ENCODE data around the gene MAVS.
A peak's percentile ranks its signal among the peaks of the same experiment; 100 is the strongest.

MAVS gene

DNA sequence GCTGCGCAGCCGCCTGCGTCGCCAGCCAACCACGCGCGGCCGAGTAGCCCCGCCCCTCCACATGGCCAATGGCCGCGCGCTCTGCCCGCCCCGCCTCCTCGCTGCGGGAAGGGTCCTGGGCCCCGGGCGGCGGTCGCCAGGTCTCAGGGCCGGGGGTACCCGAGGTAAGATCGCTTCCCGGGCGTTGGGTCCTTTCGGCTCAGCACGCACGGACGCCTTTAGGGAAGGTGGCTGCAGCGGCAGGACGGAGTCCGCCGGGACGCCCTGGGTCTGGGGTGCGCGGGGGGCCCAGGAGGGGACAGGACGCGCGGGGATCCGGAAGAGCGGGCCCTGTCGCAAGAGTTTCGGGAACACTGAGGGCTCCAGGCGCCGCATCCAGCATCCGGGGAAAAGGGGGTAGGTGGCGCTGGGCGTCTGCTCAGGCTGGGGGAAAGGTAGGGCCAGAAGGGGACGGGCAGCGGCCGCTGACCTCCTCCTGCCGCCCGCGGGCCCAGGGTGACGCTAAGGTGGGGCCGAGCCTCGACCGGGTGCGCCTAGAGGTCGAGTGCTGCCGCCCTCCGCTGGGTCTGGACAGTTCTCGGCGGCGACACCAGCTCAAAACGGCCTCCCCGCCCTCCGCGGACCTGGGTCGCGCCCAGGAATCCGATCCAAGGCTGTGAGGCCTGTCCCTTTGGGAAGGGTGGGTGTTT is at the start of gene MAVS:
Gene MAVS, plus strand, starts transcription at position 95 of the 689 bp plus-strand sequence. CDS start 7,791 bp downstream, outside the sequence.
- peak; percentile 71 to 87 (median 75) for DNase-seq (ENCODE audit: low read depth in 4 of 4, low spot score in 1 of 4)

DNA sequence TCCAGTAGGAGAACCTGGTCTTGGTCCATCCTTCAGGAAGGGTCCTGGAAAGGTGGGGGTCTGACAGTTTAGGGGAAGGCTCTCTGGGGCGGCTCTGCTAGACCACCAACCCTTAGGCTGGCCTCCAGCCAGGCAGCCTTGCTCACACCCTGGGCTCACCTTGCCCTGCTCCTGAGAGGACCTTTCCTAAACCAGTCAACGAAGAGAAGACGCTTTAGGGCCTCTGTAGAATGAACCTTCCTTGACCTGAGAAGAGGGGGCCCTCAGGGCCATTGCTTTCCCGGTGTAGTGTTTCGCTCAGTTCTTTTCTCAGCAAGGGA is 49.4 kb upstream of the MAVS start:
- DNase-seq (ENCODE audit: low read depth in 4 of 4, low spot score in 1 of 4) = no peak

DNA sequence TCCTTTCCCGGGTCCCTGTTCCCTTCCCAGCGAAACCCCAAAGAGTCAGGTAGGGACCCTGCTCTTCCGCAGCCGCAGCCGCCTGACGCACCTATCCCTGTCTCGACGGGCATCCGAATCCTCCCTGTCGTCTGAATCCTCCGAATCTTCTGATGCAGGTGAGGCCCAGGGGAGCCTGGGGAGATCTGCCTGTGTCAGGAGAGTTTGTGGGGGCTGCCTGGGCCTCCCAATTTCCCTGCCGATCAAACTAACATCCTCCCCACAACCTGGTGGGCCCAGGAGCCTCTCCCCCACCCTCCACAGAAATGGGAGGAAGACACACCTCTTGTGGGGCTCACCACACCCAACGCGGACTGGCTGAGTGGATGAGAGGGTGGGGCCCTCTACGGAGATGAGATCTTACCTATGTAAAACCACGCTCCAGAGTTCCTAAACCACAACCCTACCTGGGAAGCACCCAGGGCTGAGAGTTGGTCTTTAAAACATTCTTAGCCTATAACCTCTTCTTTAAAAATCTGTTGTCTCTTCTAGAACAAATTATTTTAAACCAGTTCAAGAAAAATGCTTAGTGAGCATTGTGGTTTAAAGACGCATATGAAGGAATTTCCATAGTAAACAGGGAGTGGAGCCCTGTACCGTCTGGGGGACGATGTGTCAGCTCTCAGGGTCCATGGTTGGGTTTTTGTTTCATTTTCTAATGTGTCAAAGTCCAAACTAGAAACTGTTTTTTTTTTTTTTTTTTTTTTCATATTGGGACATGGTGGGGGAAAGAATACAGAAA is 48.9 kb upstream of the MAVS start:
- DNase-seq (ENCODE audit: low read depth in 4 of 4, low spot score in 1 of 4) = no peak

DNA sequence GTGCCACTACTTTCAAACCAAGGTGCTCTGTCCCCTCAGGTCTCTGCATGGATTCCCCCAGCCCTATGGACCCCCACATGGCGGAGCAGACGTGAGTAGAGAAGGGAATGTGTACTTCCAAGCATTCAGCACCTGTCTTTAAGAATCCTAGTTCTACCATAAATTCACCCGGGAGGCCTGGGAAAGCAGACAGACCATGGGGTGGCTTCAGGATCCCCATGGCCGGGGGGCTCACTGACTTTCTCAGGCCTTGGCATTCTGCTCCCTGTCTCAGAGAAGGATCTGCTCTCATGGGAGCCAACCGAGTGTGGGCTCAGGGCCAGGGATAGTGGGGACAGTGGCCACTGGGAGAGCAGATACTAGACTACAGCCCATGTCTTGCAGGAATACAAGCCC is 48.3 kb upstream of the MAVS start:
- no peak for DNase-seq (ENCODE audit: low read depth in 4 of 4, low spot score in 1 of 4)

DNA sequence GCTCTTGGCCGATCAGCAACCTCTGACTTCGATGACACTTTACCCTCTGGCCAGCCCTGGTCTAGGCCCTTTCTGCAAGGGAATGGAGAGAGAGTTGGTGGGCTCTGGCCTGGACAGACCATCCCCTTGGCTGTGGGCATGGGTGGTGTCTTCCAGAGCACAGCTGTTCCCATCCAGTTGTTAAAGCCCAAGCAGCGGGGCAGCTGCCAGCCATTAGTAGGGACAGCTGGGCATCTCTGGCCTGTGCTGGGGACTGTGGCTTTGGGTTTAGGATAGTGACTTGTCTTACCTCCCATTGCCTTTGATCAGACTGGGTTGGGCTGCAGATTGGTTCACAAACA is 47.8 kb upstream of the MAVS start:
- no peak for DNase-seq (ENCODE audit: low read depth in 4 of 4, low spot score in 1 of 4)

DNA sequence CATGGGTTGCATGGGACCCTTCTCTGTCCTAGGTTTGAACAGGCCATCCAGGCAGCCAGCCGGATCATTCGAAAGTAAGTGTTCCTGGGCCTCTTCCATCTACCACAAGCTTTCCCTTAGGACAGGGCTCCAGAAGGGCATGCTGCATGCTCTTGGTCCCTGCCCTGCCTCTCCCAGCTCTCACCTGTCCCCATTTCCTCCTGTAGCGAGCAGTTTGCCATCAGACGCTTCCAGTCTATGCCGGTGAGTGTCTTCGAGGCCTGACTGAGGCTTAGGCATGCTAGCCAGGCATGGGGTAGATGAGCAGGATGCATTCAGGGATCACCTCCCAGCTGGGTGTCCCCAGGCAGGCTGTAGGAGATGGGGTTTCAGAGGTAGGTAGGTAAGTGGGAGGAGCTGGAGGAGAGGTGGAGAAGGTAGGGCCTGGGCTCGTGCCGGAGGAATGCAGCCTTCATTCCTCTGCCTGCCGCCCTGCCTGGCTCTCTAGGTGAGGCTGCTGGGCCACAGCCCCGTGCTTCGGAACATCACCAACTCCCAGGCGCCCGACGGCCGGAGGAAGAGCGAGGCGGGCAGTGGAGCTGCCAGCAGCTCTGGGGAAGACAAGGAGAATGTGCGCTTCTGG is 46.3 kb upstream of the MAVS start:
- no peak for DNase-seq (ENCODE audit: low read depth in 4 of 4, low spot score in 1 of 4)

DNA sequence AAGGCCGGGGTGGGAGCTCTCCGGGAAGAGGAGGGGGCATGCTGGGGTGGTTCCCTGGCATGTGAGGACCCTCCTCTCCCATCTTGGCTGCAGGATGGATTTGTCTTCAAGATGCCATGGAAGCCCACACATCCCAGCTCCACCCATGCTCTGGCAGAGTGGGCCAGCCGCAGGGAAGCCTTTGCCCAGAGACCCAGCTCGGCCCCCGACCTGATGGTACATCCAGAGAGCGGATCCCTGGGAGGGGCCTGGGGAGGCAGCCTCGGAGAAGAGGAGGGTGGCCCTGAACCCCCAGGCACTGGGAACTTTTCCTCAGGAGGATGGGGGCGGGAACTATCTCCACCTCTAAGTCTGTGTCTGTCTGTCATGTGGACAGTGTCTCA is 45.8 kb upstream of the MAVS start:
- DNase-seq (ENCODE audit: low read depth in 4 of 4, low spot score in 1 of 4) = no peak

DNA sequence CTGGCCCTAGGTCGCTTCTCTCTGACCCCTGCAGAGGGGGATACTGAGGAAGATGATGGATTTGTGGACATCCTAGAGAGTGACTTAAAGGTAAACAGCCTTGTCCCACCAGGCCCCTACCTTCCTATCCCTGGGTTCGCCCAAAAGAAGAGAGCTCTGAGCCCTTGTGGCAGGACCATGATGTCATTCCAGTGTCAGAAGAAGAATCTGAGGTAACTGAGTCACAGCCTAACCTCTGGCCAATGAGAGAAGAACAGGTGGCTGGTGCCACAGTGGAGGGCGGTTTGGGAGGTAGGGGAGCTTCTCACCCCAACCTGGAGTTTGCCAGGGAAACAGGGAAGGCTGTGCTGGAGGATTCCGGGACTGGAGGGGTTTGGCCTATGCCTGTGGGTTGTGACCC is 45.3 kb upstream of the MAVS start:
- DNase-seq (ENCODE audit: low read depth in 4 of 4, low spot score in 1 of 4) = no peak

DNA sequence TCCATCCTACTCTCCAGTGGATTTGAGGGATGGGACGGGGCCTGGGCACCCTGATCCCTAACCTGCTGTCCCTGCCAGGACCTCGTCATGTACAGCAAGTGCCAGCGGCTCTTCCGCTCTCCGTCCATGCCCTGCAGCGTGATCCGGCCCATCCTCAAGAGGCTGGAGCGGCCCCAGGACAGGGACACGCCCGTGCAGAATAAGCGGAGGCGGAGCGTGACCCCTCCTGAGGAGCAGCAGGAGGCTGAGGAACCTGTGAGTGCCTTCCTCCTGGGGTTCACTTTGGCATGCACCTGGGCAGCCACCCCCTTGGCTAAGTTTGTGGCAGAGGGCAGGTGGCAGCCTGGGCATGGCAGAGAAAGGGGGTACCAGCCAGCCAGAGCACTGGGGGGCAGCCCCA is 44.8 kb upstream of the MAVS start:
- DNase-seq (ENCODE audit: low read depth in 4 of 4, low spot score in 1 of 4) = no peak

DNA sequence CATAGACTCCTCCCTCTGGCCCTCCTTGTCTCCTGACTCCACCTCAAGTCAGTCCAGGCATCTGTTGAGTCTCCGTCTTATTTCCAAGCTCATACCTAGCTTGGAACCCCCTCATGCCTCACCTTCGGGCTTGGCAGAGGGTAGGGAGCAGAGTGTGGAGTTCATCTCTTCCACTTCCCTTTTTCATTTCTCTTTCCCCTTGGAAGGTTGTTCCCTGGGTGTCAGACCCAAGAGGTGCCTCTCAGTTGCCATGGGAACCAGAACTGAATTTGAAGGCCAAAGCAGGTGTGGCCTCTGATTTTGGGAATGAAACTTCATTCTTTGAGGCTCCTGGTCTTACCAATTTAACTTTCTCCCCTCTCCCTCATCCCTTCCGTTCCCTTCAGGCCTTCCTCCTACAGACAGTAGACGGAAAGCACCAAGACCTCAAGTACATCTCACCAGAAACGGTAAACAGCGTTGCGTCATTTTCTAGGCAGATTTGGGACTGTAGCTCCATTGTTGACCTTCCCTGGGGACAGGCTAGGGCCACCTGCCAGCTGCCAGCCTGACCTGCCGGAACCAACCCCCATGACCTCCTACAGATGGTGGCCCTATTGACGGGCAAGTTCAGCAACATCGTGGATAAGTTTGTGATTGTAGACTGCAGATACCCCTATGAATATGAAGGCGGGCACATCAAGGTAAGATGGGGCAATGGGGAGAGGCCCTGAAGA is 44.0 kb upstream of the MAVS start:
- DNase-seq (ENCODE audit: low read depth in 4 of 4, low spot score in 1 of 4) = no peak

DNA sequence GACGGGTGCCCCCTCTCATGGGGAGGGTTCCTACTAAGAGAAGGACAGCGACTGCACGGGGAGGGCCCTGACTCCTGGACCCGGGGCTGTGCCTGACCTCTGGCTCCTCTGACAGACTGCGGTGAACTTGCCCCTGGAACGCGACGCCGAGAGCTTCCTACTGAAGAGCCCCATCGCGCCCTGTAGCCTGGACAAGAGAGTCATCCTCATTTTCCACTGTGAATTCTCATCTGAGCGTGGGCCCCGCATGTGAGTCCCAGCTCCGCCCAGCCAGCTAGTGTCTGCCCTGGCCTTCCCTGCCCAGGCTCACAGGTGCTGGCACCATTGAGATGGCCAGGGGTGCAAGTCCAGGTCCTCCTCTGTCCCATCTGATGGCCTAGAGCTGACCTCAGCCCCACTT is 43.3 kb upstream of the MAVS start:
- DNase-seq (ENCODE audit: low read depth in 4 of 4, low spot score in 1 of 4) = no peak

DNA sequence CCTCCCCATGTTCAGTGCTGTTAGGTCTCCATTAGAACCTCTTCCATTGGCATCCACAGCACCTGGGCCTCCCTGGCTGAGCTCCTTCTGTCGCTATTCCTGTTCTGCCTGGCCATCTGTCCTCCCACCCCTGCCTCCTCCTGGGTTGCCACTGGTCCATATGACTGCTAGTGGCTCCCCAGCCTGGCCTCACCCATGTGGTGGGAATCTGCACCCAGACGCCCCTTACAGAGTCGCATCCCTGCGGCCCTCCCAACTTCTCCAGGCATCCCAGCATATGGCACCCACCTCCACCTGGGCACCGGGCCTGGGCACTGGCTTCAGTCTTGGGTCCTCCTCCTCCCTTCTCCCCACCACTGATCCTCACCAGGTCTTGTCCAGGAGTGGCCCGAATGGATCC is 42.8 kb upstream of the MAVS start:
- no peak for DNase-seq (ENCODE audit: low read depth in 4 of 4, low spot score in 1 of 4)

DNA sequence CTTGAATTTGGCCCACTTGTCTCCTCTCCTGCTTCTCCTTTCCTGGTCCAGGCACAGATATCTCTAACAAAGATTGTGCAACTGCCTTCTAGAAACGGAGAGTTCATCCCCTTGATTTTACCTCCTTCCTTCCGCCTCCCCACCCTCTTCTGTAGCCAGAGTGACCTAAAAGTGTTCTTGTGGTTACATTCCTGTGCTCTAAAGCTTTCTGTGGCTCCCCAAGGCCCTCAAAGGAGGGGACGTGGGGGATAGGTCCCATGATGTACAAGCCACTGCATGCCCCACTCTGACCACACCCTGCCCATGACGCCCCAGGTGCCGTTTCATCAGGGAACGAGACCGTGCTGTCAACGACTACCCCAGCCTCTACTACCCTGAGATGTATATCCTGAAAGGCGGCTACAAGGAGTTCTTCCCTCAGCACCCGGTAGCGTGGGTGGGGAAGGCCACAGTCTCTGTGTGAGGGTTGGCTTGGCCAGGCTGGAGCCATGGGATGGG is 42.3 kb upstream of the MAVS start:
- DNase-seq (ENCODE audit: low read depth in 4 of 4, low spot score in 1 of 4) = no peak

DNA sequence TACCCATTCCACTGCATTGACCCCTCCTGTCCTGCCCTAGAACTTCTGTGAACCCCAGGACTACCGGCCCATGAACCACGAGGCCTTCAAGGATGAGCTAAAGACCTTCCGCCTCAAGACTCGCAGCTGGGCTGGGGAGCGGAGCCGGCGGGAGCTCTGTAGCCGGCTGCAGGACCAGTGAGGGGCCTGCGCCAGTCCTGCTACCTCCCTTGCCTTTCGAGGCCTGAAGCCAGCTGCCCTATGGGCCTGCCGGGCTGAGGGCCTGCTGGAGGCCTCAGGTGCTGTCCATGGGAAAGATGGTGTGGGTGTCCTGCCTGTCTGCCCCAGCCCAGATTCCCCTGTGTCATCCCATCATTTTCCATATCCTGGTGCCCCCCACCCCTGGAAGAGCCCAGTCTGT is 41.9 kb upstream of the MAVS start:
- DNase-seq (ENCODE audit: low read depth in 4 of 4, low spot score in 1 of 4) = no peak

DNA sequence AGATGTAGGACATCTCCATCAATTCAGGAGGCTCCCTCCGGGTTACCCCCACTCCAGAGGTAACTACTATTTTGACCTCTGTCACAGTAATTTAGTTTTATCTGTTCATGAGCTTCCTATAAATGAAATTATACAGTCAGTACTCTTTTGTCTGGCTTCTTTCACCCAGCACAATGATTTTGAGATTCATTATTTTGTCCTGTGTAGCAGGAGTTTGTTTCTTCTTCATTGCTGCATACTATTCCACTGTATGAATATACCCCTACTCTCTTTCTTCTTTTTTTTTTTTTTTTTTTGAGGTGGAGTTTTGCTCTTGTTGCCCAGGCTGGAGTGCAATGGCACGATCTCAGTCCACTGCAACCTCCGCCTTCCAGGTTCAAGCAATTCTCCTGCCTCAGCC is 38.1 kb upstream of the MAVS start:
- no peak for DNase-seq (ENCODE audit: low read depth in 4 of 4, low spot score in 1 of 4)

DNA sequence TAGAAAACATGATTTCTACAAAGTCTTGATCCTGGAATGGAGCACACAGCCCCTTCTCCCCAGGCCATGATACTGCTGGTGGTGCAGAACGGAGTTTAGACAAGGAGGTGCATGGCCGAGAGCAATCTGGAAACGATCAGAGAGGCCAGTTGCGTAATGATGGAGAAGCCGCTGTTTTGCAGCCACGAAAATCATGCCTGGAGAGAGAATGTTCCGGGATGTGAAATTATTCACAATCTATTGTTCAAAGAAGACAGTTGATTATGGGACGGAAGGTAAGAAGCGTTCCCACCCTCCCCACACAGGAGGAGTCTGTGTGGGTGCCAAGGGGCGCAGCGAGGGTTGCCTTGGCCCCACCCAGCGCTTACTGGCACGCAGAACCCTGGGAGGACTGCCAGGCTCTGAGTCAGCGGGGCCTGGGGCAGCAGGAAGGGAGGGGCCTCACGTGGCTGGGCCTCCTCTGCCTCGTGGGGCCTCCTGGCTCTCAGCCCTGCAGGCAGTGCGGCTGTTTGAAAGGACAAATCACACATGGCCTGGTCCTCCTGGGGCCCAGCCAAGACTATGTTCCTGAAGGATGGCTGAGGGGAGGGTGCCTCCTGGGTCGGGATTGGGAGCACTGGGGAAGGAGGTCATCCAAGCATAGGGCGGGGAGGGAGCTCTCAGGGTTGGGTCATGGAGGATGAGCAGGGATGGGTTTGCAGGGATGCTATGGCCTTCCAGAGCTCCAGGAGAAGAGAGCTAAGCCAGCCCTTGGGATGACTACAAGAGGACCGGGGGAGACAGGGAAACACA is 35.0 kb upstream of the MAVS start:
- peak; percentile 68 to 92 (median 81) for DNase-seq (ENCODE audit: low read depth in 4 of 4, low spot score in 1 of 4)

DNA sequence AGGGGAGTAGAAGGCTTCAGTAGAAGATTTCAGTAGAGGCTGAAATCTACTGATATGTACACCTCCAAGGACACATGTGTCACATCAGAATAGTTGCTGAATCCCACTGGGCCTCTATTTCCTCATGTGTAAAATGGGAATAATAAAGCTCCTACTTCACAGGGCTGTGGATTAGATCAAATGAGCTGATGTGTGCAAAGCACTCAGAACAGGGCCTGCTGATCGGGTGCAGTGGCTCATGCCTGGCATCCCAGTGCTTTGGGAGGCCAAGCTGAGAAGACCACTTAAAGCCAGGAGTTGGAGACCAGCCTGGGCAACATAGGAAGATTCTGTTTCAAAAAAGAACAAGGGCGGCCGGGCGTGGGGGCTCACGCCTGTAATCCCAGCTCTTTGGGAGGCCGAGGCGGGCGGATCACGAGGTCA is 34.4 kb upstream of the MAVS start:
- no peak for DNase-seq (ENCODE audit: low read depth in 4 of 4, low spot score in 1 of 4)

DNA sequence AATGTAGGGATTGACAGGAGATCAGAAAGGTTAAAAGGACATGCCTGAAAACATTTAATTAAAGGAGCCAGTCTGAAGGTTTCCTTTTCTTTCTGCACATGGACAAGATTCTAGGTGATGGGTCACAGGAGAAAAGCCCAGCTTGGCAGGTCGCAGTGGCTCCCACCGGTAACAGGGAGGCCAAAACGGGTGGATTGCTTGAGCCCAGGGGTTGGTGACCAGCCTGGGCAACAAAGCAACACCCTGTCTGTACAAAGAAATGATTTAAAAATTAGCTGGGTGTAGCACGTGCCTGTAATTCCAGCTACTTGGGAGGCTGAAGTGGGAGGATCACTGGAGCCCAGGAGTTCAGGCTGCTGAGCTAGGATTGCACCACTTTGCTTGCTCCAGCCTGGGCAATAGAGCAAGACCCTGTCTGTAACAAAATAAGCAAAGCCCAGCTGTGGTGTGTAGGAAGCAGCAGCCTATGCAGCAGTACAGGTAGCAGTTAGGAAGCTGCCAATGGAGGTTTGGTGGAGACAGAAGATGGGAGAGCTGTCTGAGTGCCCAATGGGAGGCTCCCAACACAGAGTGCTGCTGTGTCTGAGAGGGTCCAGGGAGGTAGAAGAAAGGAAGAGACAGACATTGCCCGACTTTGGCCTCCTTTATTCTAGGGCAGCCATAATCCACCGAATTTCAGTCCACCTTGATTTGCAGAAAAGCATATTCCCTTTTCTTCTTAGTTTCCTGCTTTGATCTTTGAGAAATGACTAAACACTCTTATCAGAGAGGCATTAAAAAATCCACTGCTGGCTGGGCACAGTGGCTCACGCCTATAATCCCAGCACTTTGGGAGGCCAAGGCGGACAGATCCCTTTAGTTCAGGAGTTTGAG is 33.4 kb upstream of the MAVS start:
- no peak for DNase-seq (ENCODE audit: low read depth in 4 of 4, low spot score in 1 of 4)

DNA sequence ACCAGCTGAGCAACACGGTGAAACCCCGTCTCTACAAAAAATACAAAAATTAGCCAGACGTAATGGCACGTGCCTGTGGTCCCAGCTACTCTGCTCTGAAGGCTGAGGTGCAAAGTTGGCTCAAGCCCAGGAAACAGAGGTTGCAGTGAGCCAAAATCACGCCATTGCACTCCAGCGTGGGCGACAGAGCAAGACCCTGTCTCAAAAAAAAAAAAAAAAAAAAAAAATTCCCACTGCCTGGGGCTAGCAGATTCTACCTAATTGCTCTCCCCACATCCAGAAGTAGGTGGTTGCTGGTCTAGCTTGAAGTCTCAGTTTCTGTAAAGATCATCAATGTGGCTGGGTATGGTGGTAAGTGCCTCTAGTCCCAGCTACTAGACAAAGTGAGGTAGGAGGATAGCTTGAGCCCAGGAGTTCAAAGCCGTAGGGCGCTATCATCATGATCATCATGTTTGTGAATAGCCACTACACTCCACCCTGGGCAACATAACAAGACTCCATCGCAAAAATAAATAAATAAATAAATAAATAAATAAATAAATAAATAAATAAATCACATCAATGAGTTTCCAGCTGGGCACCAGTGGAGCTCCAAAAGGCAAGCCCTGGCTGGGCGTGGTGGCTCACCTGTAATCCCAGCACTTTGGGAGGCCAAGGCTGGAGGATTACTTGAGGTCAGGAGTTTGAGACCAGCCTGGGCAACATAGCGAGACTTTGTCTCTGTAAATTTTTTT is 32.6 kb upstream of the MAVS start:
- no peak for DNase-seq (ENCODE audit: low read depth in 4 of 4, low spot score in 1 of 4)

Data from stimulated activated CD4-positive, alpha-beta T cell treated with anti-CD3 and anti-CD28 coated beads, Interleukin-1b, Interleukin-23, amount 100 ng/mL, for 24 hours (primary cell).